ENCODE data around the gene LYSMD4.

Gene LYSMD4

DNA sequence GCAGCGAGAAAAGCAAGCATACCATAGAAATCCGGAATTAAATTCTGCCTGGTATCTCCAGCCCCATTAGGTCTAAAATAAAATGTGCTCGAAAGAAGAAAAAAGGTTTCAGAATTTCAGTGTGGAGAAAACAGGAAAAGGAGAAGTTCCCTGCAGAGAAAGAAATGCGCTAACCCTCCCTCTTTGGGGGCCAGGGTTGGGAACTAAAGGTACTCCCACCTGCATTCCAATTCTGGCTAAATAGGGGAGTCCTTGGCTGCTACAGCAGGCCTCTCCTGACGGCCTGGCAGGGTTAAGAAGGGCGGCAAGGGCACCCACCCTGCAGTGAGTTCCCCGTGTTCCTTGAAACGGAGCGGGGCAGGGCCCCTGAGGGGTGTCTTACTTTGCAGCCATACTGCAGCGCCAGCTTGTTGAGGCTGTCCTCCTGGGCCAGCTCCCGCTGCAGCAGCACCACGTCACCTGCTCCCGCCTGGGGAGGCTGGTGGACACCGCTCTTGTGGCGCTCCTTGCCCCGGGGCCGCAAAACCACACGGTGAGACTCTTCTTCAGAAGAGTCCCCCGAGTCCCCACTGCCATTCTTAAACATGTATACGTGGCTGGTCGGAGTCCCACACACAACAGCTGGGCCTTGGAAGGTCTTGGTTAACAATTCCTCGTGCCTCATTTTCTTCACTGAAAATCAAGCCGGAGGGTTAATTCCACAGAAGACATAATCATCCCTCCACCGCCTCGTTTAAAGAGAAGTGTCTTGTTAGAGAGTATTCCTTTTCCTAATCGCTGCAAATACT lies 1.7 kb downstream of the LYSMD4 start:
- no peak for DNase-seq (ENCODE audit: low read depth)

- no peak for DNase-seq (ENCODE audit: low read depth)
Measured at GRCh38 chr15:99729920-99730319, 3.3 kb downstream of the LYSMD4 start.

- DNase-seq (ENCODE audit: low read depth), result no peak
Measured at GRCh38 chr15:99729327-99729726, 3.9 kb downstream of the LYSMD4 start.

- no peak for DNase-seq (ENCODE audit: low read depth)
Measured at GRCh38 chr15:99728916-99729315, 4.3 kb downstream of the LYSMD4 start.

DNA sequence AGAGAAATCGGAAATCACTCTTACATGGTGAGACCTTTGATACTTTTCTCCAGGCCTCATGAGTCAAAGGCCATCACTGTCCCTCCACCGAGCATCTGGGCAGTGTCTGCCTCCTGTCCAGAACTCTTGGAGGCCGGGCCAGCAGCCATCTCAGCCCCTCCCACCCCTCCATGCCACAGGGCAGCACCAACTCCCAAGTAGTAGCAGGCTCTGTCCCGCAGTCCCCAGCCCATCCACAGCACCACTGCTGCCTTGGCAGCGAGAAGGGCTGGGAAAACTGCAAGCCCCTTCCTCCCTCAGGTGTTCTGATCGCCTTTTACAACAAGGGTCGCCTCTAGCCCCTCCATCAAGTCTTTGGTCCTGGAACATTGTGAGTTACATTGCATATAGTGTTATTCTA lies 5.5 kb downstream of the LYSMD4 start:
- DNase-seq (ENCODE audit: low read depth), result no peak

- DNase-seq (ENCODE audit: low read depth), result no peak
Measured at GRCh38 chr15:99727330-99727729, 5.9 kb downstream of the LYSMD4 start.

DNA sequence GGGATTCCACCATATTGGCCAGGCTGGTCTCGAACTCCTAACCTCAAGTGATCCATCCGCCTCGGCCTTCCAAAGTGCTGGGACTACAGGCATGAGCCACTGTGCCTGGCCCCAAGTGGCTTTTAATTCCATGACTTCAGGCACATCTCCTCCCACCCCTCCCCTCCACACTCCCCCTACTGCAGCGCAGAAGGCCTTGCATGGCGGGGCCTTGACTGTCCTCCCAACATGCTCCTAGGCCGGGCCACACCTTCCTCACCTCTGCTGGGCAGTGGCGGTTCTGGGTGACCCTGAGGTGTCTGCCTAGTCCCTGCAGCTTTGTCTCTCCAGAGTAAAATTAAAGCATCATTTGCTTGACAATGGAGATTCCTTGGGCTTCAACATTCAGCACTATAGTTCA lies 6.9 kb downstream of the LYSMD4 start:
- DNase-seq (ENCODE audit: low read depth), result no peak

GRCh38 chr15:99722406-99722805 lies 10.8 kb downstream of the LYSMD4 start:
- no peak for DNase-seq (ENCODE audit: low read depth)

DNA sequence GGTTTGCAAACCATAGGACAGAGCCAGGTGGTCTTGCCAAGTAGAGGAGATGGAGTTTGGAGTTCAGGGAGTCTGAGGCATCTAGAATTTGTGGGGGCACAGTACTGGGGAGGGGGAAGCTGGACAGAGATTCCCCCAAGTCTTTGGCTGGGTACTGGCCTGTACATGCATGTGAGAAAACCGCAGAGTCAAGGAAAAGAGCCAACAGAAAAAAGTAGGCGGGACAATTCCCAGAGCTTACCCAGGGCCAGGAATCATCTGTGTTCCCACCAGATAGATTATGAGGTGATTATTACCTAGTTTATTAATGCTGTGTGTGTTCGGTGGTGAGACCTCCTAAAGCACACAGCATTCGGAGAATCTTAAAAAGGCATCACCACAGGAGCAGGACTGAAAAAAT lies 11.3 kb downstream of the LYSMD4 start:
- no peak for DNase-seq (ENCODE audit: low read depth)

DNA sequence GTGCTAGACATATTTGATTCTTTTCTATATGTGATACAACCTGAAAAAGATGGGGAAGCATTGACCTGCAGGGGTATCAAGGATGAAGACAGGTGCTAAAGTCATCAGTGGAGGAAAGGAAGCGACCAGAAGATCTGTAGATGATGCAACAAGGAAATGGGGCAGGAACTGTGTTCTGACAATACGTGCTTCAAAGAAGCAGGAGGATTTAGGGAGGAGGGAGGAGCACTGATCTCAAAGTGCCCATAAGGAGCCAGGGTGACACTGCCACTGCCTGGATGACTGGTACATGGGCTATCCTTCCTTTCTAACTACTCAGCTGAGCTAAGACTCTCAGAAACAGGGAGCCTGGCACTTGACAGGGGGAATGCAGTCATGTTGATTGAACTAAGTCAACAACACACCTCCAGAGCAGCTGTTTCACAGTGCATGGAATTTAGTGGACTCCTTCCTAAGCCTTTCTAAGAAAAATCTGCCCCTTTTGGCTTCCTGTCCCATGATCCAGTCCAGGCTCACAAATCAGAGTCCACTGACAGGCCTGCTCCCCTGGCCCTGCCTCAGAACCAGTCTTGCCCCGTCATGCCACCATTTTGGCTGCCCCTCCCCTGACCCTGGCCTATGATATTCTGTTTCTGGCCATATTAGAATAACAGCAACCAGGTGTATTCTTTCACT lies 12.0 kb downstream of the LYSMD4 start:
- DNase-seq (ENCODE audit: low read depth), result no peak

DNA sequence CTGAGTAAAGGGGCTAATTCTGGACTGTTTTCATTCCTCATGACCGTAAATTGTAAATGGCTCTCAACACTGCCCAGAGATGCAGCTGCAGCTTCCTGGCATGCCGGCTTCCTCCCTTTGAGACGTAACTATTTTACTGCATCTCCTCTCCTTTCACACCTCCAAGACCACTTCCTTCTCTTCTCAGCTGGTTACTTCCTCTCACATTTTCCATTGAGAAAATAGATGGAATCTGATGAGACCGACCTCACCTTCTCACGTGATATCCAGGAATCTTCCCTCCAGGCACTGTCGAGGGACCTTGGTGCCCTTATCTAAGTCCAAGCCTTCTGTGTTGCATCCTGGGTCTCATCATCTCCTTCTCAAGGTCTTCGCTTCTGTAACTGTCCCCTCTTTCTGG lies 12.7 kb downstream of the LYSMD4 start:
- no peak for DNase-seq (ENCODE audit: low read depth)

- DNase-seq (ENCODE audit: low read depth), result no peak
Measured at GRCh38 chr15:99719096-99719541, 14.1 kb downstream of the LYSMD4 start.

DNA sequence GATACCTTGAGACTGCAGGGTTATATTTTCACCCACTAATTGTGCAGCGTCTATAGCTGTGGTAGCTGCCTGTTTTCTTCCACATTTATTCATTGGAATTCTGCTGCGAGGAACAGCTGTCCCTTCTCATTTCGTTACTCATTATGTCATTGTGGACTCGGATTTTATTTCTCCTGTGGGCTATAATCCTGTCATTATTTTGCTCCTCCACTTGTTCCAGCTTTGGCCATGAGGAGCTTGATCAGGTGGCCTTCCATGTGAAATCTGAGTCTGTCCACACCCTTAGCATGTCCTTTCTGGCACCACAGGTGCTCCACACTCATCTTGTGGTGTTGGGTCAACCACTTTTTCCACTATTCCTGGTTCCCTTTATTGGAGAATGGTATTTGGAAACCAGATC lies 14.8 kb downstream of the LYSMD4 start:
- no peak for DNase-seq (ENCODE audit: low read depth)

- no peak for DNase-seq (ENCODE audit: low read depth)
Measured at GRCh38 chr15:99717161-99718009, 15.9 kb downstream of the LYSMD4 start.

- DNase-seq (ENCODE audit: low read depth), result no peak
Measured at GRCh38 chr15:99716540-99717095, 16.6 kb downstream of the LYSMD4 start.

GRCh38 chr15:99712415-99712814 lies 20.8 kb downstream of the LYSMD4 start:
- no peak for DNase-seq (ENCODE audit: low read depth)

GRCh38 chr15:99711625-99712024 lies 21.6 kb downstream of the LYSMD4 start:
- DNase-seq (ENCODE audit: low read depth), result no peak

GRCh38 chr15:99709243-99709986 lies 23.8 kb downstream of the LYSMD4 start:
- DNase-seq (ENCODE audit: low read depth), result no peak

DNA sequence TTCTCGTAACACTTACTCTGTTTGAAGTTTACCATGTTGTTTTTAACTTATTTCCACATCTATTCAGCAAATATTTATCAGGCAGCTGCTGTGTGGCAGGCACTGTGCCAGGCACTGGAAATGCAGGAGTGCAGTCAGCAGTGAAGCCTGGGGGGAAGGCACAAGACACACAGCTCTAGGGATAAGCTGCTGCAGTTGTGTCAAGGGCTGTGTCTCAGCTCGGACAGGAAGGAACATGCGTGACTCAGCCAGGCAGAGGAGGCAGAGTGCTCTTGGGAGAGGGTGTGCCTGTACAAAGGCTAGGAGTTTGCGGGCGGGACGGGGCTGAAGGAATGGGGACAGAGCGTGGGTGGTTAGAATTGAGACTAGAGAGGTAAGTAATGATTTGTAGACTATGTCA lies 24.7 kb downstream of the LYSMD4 start:
- no peak for DNase-seq (ENCODE audit: low read depth)

- DNase-seq (ENCODE audit: low read depth), result peak; percentile 37
Measured at GRCh38 chr15:99707473-99708270, 25.6 kb downstream of the LYSMD4 start.
